GM12878 (cell line): ENCODE results near the gene ETNK1. TPM values are rescaled to one million over a fixed set of nuclear protein-coding genes. Genes with fewer than 3 reads are reported as not detected.
"Not testable (repeated sequence)": the region's sequence is repeated elsewhere in the genome, so short reads cannot be mapped to it uniquely, and the experiment has no call there.

Source experiments
- ATAC-seq: fragments of 200-7000 bp; cut with Tn5 transposase; 3 replicates; pipeline ENCODE4 v1.9.1; 2020; ENCODE audit warnings: mild to moderate bottlenecking, moderate library complexity
- BruUV-seq: library from RNA; stranded (reverse); fragments of 400-500 nt; replicated peaks from 2 replicates; lab custom pipeline; 2021; lab: Mats Ljungman, UMichigan
- CTCF ChIA-PET: fragments of 300-600 bp; sonication (Branson Sonifier 250); formaldehyde crosslinking; extraction: SDS; loops from one replicate; lab custom pipeline; 2021; ENCODE audit warnings: inconsistent platforms; lab: Yijun Ruan, JAX
- POLR2A ChIA-PET: fragments of 350-600 bp; formaldehyde crosslinking; extraction: SDS; loops from one replicate; lab custom pipeline; 2021; ENCODE audit warnings: inconsistent platforms; lab: Charles Lee
- RAD21 ChIA-PET: fragments of 300-600 bp; sonication (Branson Sonifier 250); formaldehyde crosslinking; loops from one replicate; lab custom pipeline; 2023; ENCODE audit warnings: antibody characterized with exemption; ENCODE audit not compliant: unreplicated experiment; lab: Charles Lee
- SMC1A ChIA-PET: fragments of 300-600 bp; sonication (Branson Sonifier 250); formaldehyde crosslinking; loops from one replicate; lab custom pipeline; 2023; ENCODE audit not compliant: unreplicated experiment, uncharacterized antibody; lab: Charles Lee
- DNase-seq: peaks from one replicate; pipeline ENCODE4 v3.0.0-alpha.2; 2011; ENCODE audit warnings: low read depth, low spot score
- FAIRE-seq: peaks from 3 replicates; lab custom pipeline; 2011; peaks lifted over from hg19 to GRCh38; lab: Jason Lieb, UNC
- H2AFZ ChIP-seq: 2 replicates; pipeline ENCODE4 v1.6.0; 2011; ENCODE audit warnings: low read depth, low read length, control low read depth; ENCODE audit not compliant: control insufficient read depth
- H3K27ac ChIP-seq: 2 replicates; pipeline ENCODE4 v1.5.1; 2011; ENCODE audit warnings: control low read depth; ENCODE audit not compliant: control insufficient read depth, insufficient read depth
- H3K27me3 ChIP-seq, 2 experiments: replicated peaks in 1 of 2; 2 replicates each; pipeline versions ENCODE4 v1.6.0 to v1.6.1; 2011; ENCODE audit warnings: low read length in 1 of 2; ENCODE audit not compliant: control insufficient read depth in 2 of 2, insufficient read depth in 2 of 2
- H3K36me3 ChIP-seq, 2 experiments: 2 replicates each; pipeline ENCODE4 v1.5.1; 2011; ENCODE audit warnings: low read length in 1 of 2; ENCODE audit not compliant: control insufficient read depth in 2 of 2, insufficient read depth in 2 of 2
- H3K4me1 ChIP-seq: 2 replicates; pipeline ENCODE4 v1.6.1; 2011; ENCODE audit warnings: mild to moderate bottlenecking, low read length, moderate library complexity, mixed read lengths; ENCODE audit not compliant: control insufficient read depth, insufficient read depth
- H3K4me2 ChIP-seq: 2 replicates; pipeline ENCODE4 v1.6.0; 2011; ENCODE audit warnings: control low read depth; ENCODE audit not compliant: control insufficient read depth, insufficient read depth
- H3K4me3 ChIP-seq: fragments of 200-600 bp; sonication (generic); 2 replicates; pipeline ENCODE4 v1.5.1; 2016
- H3K79me2 ChIP-seq: 2 replicates; pipeline ENCODE4 v1.6.0; 2011; ENCODE audit warnings: low read length; ENCODE audit not compliant: control insufficient read depth, insufficient read depth
- H3K9ac ChIP-seq: 2 replicates; pipeline ENCODE4 v1.8.0; 2011; ENCODE audit warnings: low read length, control low read depth, mixed read lengths; ENCODE audit not compliant: control insufficient read depth, insufficient read depth
- H3K9me3 ChIP-seq: replicated peaks from 3 replicates; pipeline ENCODE4 v1.5.1; 2011; ENCODE audit warnings: mild to moderate bottlenecking, low read length; ENCODE audit not compliant: control insufficient read depth, insufficient read depth
- H4K20me1 ChIP-seq: 2 replicates; pipeline ENCODE4 v1.6.0; 2011; ENCODE audit not compliant: control insufficient read depth, insufficient read depth
- BCL3 ChIP-seq: IDR thresholded peaks from 2 replicates; pipeline ENCODE4 v1.6.1; 2011; ENCODE audit warnings: borderline replicate concordance, low read depth, mild to moderate bottlenecking, moderate library complexity, low read length; ENCODE audit not compliant: insufficient read depth, poor library complexity, severe bottlenecking
- IKZF2 ChIP-seq, 2 experiments: fragments of 450-650 bp; IDR thresholded peaks; 2 replicates each; pipeline ENCODE4 v1.6.1; 2017; ENCODE audit warnings: mild to moderate bottlenecking in 2 of 2, moderate library complexity in 2 of 2
- TCF12 ChIP-seq: IDR thresholded peaks from 2 replicates; pipeline ENCODE4 v1.6.1; 2011; ENCODE audit warnings: low read depth, mild to moderate bottlenecking, low read length
- WGBS: methylation state at CpG from one replicate; pipeline ENCODE4 v1.1.6; 2016; ENCODE audit warnings: low lambda C conversion rate; ENCODE audit not compliant: insufficient replicate concordance, insufficient coverage; ENCODE audit errors: missing lambda C conversion rate; 5-methylcytosine and 5-hydroxymethylcytosine counted together
- in situ Hi-C: fragments of 300-500 bp; cut with MboI; formaldehyde crosslinking; loops from 9 replicates; pipeline ENCODE4 v1.14.3; 2018; ENCODE audit warnings: mixed read lengths
- intact Hi-C: fragments of 100-400 bp; cut with micrococcal nuclease; formaldehyde crosslinking; loops from one replicate; pipeline ENCODE4 v1.14.2; 2022; ENCODE audit not compliant: unreplicated experiment
- polyA plus RNA-seq, 11 experiments: library from polyadenylated mRNA; depleted of rRNA in 4 of 11; unstranded in 6 of 11; stranded (reverse) in 5 of 11; fragments of >200 nt; fragmentation: Nextera tagmentation in 4 of 11; fragmentation: Illumina TruSeq in 1 of 11; extraction: Ambion mirVana in 4 of 11; extraction: Trizol in 1 of 11; gene quantifications; 1 replicate in 1 of 11; 2 replicates in 10 of 11; pipeline versions ENCODE4 v1.2.1 to v1.2.3, GENCODE V29; 2011 to 2016; ENCODE audit warnings: inconsistent platforms in 2 of 11, missing spikeins in 2 of 11, low read depth in 1 of 11
- total RNA-seq, 4 experiments: library from RNA; depleted of rRNA in 3 of 4; stranded (reverse); fragments of >200 nt in 3 of 4; fragmentation: Illumina TruSeq in 1 of 4; extraction: Trizol in 1 of 4; gene quantifications; 2 replicates each; pipeline versions ENCODE4 v1.2.1 to v1.2.3, GENCODE V29; 2013 to 2021
- TF ChIP-seq, protein P1 (sequence below): fragments of 450-650 bp; formaldehyde crosslinking; IDR thresholded peaks from 2 replicates; pipeline ENCODE4 v1.4.0; 2020; ENCODE audit warnings: mild to moderate bottlenecking, moderate library complexity

The ETNK1 gene
- total and polyA plus RNA-seq, 10 of the 15 experiments (the other 5 are each of a cell fraction or from before 2014, with no cell fraction given) = 12.3 to 69.4 (median 34.2) TPM

DNA sequence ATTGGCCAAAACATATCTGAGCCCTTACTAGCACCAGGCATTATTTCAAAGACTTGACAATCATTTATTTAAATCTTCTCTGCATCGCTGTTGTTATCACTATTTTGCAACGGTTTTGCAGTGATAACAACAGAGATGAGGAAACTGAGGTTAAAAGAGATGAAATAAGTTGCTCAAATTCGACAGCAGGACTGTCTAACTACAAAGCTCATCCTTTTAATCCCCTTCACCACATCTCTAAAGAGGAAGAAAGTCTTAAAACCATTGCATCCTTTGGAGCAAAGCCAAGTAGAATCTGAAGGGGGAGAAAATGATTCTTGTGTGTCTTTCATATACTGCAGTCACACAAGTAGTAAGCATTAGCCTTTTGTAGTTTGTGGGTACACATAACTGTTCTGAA is 14.8 kb upstream of the ETNK1 start:
- BruUV-seq = no TSS peak

GRCh38 chr12:22612822-22613221 is 12.1 kb upstream of the ETNK1 start:
- FAIRE-seq, POLR2A ChIA-PET, BruUV-seq: not testable (repeated sequence)

More for the DNA sequence above, 14.8 kb upstream of the ETNK1 start:
- H3K27me3 ChIP-seq = no peaks in the 10 kb centered on the region
- no peaks in the 10 kb centered on the region for H3K36me3 ChIP-seq
- ChIA-PET CTCF (no interaction called here), POLR2A (no interaction called here), SMC1A (no interaction called here), RAD21 (no interaction called here)
- no peak overlapping the region for H2AFZ ChIP-seq
- FAIRE-seq (no peak), ATAC-seq (no peak), DNase-seq (no peak)
- in situ Hi-C loops = no loop called here
- H3K9me3 ChIP-seq = no peaks in the 10 kb centered on the region; the same call in 2 of the 3 replicates
- H3K4me2 ChIP-seq = no peak overlapping the region
- no peak overlapping the region for H3K27ac ChIP-seq
- H3K79me2 ChIP-seq = no peaks in the 10 kb centered on the region
- H3K9ac ChIP-seq = no peak overlapping the region
- WGBS = 58% methylated on average over 3 of the region's 3 CpGs
- intact Hi-C loops = no loop called here
- H3K4me3 ChIP-seq = no peak overlapping the region
- H3K4me1 ChIP-seq = no peaks in the 10 kb centered on the region
- no peaks in the 10 kb centered on the region for H4K20me1 ChIP-seq
- no peak for TF ChIP-seq BCL3
- TF ChIP-seq TCF12 = no peak
- no peak for TF ChIP-seq IKZF2 (IDR thresholded peaks at IDR 0.05)
- TF ChIP-seq, protein P1, sequence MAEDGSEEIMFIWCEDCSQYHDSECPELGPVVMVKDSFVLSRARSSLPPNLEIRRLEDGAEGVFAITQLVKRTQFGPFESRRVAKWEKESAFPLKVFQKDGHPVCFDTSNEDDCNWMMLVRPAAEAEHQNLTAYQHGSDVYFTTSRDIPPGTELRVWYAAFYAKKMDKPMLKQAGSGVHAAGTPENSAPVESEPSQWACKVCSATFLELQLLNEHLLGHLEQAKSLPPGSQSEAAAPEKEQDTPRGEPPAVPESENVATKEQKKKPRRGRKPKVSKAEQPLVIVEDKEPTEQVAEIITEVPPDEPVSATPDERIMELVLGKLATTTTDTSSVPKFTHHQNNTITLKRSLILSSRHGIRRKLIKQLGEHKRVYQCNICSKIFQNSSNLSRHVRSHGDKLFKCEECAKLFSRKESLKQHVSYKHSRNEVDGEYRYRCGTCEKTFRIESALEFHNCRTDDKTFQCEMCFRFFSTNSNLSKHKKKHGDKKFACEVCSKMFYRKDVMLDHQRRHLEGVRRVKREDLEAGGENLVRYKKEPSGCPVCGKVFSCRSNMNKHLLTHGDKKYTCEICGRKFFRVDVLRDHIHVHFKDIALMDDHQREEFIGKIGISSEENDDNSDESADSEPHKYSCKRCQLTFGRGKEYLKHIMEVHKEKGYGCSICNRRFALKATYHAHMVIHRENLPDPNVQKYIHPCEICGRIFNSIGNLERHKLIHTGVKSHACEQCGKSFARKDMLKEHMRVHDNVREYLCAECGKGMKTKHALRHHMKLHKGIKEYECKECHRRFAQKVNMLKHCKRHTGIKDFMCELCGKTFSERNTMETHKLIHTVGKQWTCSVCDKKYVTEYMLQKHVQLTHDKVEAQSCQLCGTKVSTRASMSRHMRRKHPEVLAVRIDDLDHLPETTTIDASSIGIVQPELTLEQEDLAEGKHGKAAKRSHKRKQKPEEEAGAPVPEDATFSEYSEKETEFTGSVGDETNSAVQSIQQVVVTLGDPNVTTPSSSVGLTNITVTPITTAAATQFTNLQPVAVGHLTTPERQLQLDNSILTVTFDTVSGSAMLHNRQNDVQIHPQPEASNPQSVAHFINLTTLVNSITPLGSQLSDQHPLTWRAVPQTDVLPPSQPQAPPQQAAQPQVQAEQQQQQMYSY = no peak
- TF ChIP-seq, all 136 proteins: peak for 0

More at GRCh38 chr12:22612822-22613221, 12.1 kb upstream of the ETNK1 start:
- in situ Hi-C loops, ATAC-seq, SMC1A ChIA-PET, H3K4me2 ChIP-seq, DNase-seq, H3K9ac ChIP-seq, RAD21 ChIA-PET, CTCF ChIA-PET, H3K79me2 ChIP-seq, H2AFZ ChIP-seq, H3K36me3 ChIP-seq, H3K27ac ChIP-seq, H3K4me3 ChIP-seq, H3K27me3 ChIP-seq, H3K9me3 ChIP-seq, H4K20me1 ChIP-seq, H3K4me1 ChIP-seq, intact Hi-C loops: not testable (repeated sequence)
- WGBS = 56% methylated on average over 6 of the region's 6 CpGs
